ENCODE measurements around the gene BBOX1.
"Not testable (repeated sequence)": the region's sequence is repeated elsewhere in the genome, so short reads cannot be mapped to it uniquely, and the experiment has no call there.

The BBOX1 gene

GRCh38 chr11:27083782-27084181 lies 43.2 kb downstream of the BBOX1 start:
- DNase-seq (ENCODE audit: low read depth) = no peak

GRCh38 chr11:27084518-27084917 lies 43.9 kb downstream of the BBOX1 start:
- no peak for DNase-seq (ENCODE audit: low read depth)

GRCh38 chr11:27085111-27085510 lies 44.5 kb downstream of the BBOX1 start:
- DNase-seq (ENCODE audit: low read depth) = no peak

GRCh38 chr11:27085605-27086004 lies 45.0 kb downstream of the BBOX1 start:
- no peak for DNase-seq (ENCODE audit: low read depth)

- DNase-seq (ENCODE audit: low read depth) = no peak
Measured at GRCh38 chr11:27087432-27087831, 46.8 kb downstream of the BBOX1 start.

GRCh38 chr11:27088353-27088752 lies 47.7 kb downstream of the BBOX1 start:
- DNase-seq (ENCODE audit: low read depth) = no peak

GRCh38 chr11:27089746-27090145 lies 49.1 kb downstream of the BBOX1 start:
- DNase-seq (ENCODE audit: low read depth) = no peak

- DNase-seq (ENCODE audit: low read depth) = not testable (repeated sequence)
Measured at GRCh38 chr11:27090357-27090948, 49.8 kb downstream of the BBOX1 start.

GRCh38 chr11:27094120-27094519 lies 53.5 kb downstream of the BBOX1 start:
- no peak for DNase-seq (ENCODE audit: low read depth)

- no peak for DNase-seq (ENCODE audit: low read depth)
Measured at GRCh38 chr11:27095059-27095458, 54.4 kb downstream of the BBOX1 start.

GRCh38 chr11:27095887-27096286 lies 55.3 kb downstream of the BBOX1 start:
- no peak for DNase-seq (ENCODE audit: low read depth)

- no peak for DNase-seq (ENCODE audit: low read depth)
Measured at GRCh38 chr11:27097551-27097950, 56.9 kb downstream of the BBOX1 start.

GRCh38 chr11:27100534-27100933 lies 59.9 kb downstream of the BBOX1 start:
- no peak for DNase-seq (ENCODE audit: low read depth)

GRCh38 chr11:27107548-27107947 lies 66.9 kb downstream of the BBOX1 start:
- no peak for DNase-seq (ENCODE audit: low read depth)

GRCh38 chr11:27108809-27109208 lies 68.2 kb downstream of the BBOX1 start:
- DNase-seq (ENCODE audit: low read depth) = no peak

- DNase-seq (ENCODE audit: low read depth) = no peak
Measured at GRCh38 chr11:27111896-27112295, 71.3 kb downstream of the BBOX1 start.

GRCh38 chr11:27112946-27113345 lies 72.3 kb downstream of the BBOX1 start:
- DNase-seq (ENCODE audit: low read depth) = no peak

- no peak for DNase-seq (ENCODE audit: low read depth)
Measured at GRCh38 chr11:27115051-27115650, 74.5 kb downstream of the BBOX1 start.

GRCh38 chr11:27116684-27117083 lies 76.1 kb downstream of the BBOX1 start:
- no peak for DNase-seq (ENCODE audit: low read depth)

- DNase-seq (ENCODE audit: low read depth) = no peak
Measured at GRCh38 chr11:27118371-27118770, 77.8 kb downstream of the BBOX1 start.

- DNase-seq (ENCODE audit: low read depth) = no peak
Measured at GRCh38 chr11:27118949-27119348, 78.3 kb downstream of the BBOX1 start.

- DNase-seq (ENCODE audit: low read depth) = no peak
Measured at GRCh38 chr11:27119396-27119795, 78.8 kb downstream of the BBOX1 start.

- no peak for DNase-seq (ENCODE audit: low read depth)
Measured at GRCh38 chr11:27120211-27120610, 79.6 kb downstream of the BBOX1 start.

GRCh38 chr11:27122001-27122400 lies 81.4 kb downstream of the BBOX1 start:
- no peak for DNase-seq (ENCODE audit: low read depth)

Measured in activated T-cell treated with anti-CD3 and anti-CD28 coated beads for 48 hours (primary cell).